ENCODE results near the gene NDUFC2. TPM values are rescaled to one million over a fixed set of nuclear protein-coding genes. Genes with fewer than 3 reads are reported as not detected.
A peak's percentile ranks its signal among the peaks of the same experiment; 100 is the strongest.

NDUFC2 gene
- total and polyA plus RNA-seq, 2 donors from 2014 or later = 166 to 457 TPM

- H3K27me3 ChIP-seq (ENCODE audit: control insufficient read depth, insufficient read depth, low read length) = no peaks in the 10 kb centered on the region
- H3K9ac ChIP-seq (ENCODE audit: low read length in 3 of 3) = peak overlapping the region in 1 of 3 donors; percentile 7
- DNase-seq (peak in 3 of 5 donors; percentile 22 to 57 (median 51)), FAIRE-seq (no peak)
- intact Hi-C loops (cut with DNase I) = no loop called here
- peaks cover 0 to 11% (median 8%) of the 10 kb centered on the region in 3 donors for H3K4me1 ChIP-seq (ENCODE audit: control insufficient read depth in 2 of 3, insufficient read depth in 2 of 3, low read depth in 1 of 3, low read length in 3 of 3)
- H3K27ac ChIP-seq (ENCODE audit: low read depth in 2 of 2, low read length in 2 of 2) = no peak overlapping the region
- peak overlapping the region in 1 of 3 donors; percentile 57 for H3K4me3 ChIP-seq (ENCODE audit: low read length in 3 of 3)
- H3K36me3 ChIP-seq (ENCODE audit: control insufficient read depth in 2 of 3, insufficient read depth in 3 of 3, low read length in 3 of 3) = no peaks in the 10 kb centered on the region
- H3K9me3 ChIP-seq (ENCODE audit: control insufficient read depth in 2 of 3, insufficient read depth in 1 of 3, low read length in 3 of 3) = no peaks in the 10 kb centered on the region
- TF ChIP-seq CTCF (IDR thresholded peaks at IDR 0.05; ENCODE audit: borderline replicate concordance, extremely low read depth, insufficient read depth) = no peak
Measured at GRCh38 chr11:78021611-78022010, 58.1 kb downstream of the NDUFC2 start.

GRCh38 chr11:78020246-78020645, 59.4 kb downstream of the NDUFC2 start:
- FAIRE-seq = no peak

GRCh38 chr11:78019808-78020207, 59.9 kb downstream of the NDUFC2 start:
- peaks cover 2 to 7% (median 3%) of the 10 kb centered on the region in 3 donors for H3K36me3 ChIP-seq (ENCODE audit: control insufficient read depth in 2 of 3, insufficient read depth in 3 of 3, low read length in 3 of 3)
- no peak overlapping the region for H3K9ac ChIP-seq (ENCODE audit: low read length in 3 of 3)
- TF ChIP-seq CTCF (IDR thresholded peaks at IDR 0.05; ENCODE audit: borderline replicate concordance, extremely low read depth, insufficient read depth) = no peak
- FAIRE-seq = no peak
- H3K4me3 ChIP-seq (ENCODE audit: low read length in 3 of 3) = no peak overlapping the region
- no peak for DNase-seq
- intact Hi-C loops (cut with DNase I) = no loop called here
- no peaks in the 10 kb centered on the region for H3K27me3 ChIP-seq (ENCODE audit: control insufficient read depth, insufficient read depth, low read length)
- no peak overlapping the region for H3K27ac ChIP-seq (ENCODE audit: low read depth in 2 of 2, low read length in 2 of 2)
- H3K9me3 ChIP-seq (ENCODE audit: control insufficient read depth in 2 of 3, insufficient read depth in 1 of 3, low read length in 3 of 3) = no peaks in the 10 kb centered on the region
- H3K4me1 ChIP-seq (ENCODE audit: control insufficient read depth in 2 of 3, insufficient read depth in 2 of 3, low read depth in 1 of 3, low read length in 3 of 3) = peaks cover 0 to 11% (median 8%) of the 10 kb centered on the region in 3 donors

More at GRCh38 chr11:78020246-78020645, 59.4 kb downstream of the NDUFC2 start:
- intact Hi-C loops (cut with DNase I) = no loop called here
- H3K9ac ChIP-seq (ENCODE audit: low read length in 3 of 3) = peak overlapping the region in 1 of 3 donors; percentile 3
- H3K4me1 ChIP-seq (ENCODE audit: control insufficient read depth in 2 of 3, insufficient read depth in 2 of 3, low read depth in 1 of 3, low read length in 3 of 3) = peaks cover 0 to 11% (median 8%) of the 10 kb centered on the region in 3 donors
- H3K27me3 ChIP-seq (ENCODE audit: control insufficient read depth, insufficient read depth, low read length) = no peaks in the 10 kb centered on the region
- no peaks in the 10 kb centered on the region for H3K9me3 ChIP-seq (ENCODE audit: control insufficient read depth in 2 of 3, insufficient read depth in 1 of 3, low read length in 3 of 3)
- peaks cover 2 to 7% (median 3%) of the 10 kb centered on the region in 3 donors for H3K36me3 ChIP-seq (ENCODE audit: control insufficient read depth in 2 of 3, insufficient read depth in 3 of 3, low read length in 3 of 3)
- H3K27ac ChIP-seq (ENCODE audit: low read depth in 2 of 2, low read length in 2 of 2) = no peak overlapping the region
- TF ChIP-seq CTCF (IDR thresholded peaks at IDR 0.05; ENCODE audit: borderline replicate concordance, extremely low read depth, insufficient read depth) = no peak
- peak overlapping the region in 1 of 3 donors; percentile 11 for H3K4me3 ChIP-seq (ENCODE audit: low read length in 3 of 3)
- peak in 3 of 5 donors; percentile 54 to 72 (median 69) for DNase-seq

Other genes with a start within 250 kb of the NDUFC2 start
- 34.6 TPM for gene INTS4, start 85.2 kb downstream of the NDUFC2 start, total RNA-seq
- gene INTS4, start 85.2 kb downstream of the NDUFC2 start, polyA plus RNA-seq (ENCODE audit: insufficient read depth, low read depth, low replicate concordance) = 16.7 TPM
- gene KCTD14, start 56.6 kb downstream of the NDUFC2 start, total RNA-seq = 13.7 TPM
- 14.8 TPM for gene KCTD14, start 56.6 kb downstream of the NDUFC2 start, polyA plus RNA-seq (ENCODE audit: insufficient read depth, low read depth, low replicate concordance)
- gene THRSP, start 16.0 kb downstream of the NDUFC2 start, total RNA-seq = not detected
- 6.4 TPM for gene THRSP, start 16.0 kb downstream of the NDUFC2 start, polyA plus RNA-seq (ENCODE audit: insufficient read depth, low read depth, low replicate concordance)
- 34.1 TPM for gene ALG8, start 59.8 kb upstream of the NDUFC2 start, total RNA-seq
- 49.7 TPM for gene ALG8, start 59.8 kb upstream of the NDUFC2 start, polyA plus RNA-seq (ENCODE audit: insufficient read depth, low read depth, low replicate concordance)
- 7.9 TPM for gene KCTD21, start 108.8 kb upstream of the NDUFC2 start, total RNA-seq
- gene KCTD21, start 108.8 kb upstream of the NDUFC2 start, polyA plus RNA-seq (ENCODE audit: insufficient read depth, low read depth, low replicate concordance) = 6.0 TPM
- 7.7 TPM for gene USP35, start 109.1 kb upstream of the NDUFC2 start, total RNA-seq
- gene USP35, start 109.1 kb upstream of the NDUFC2 start, polyA plus RNA-seq (ENCODE audit: insufficient read depth, low read depth, low replicate concordance) = 4.0 TPM